Gastrocnemius medialis (tissue), 4 donors: Measurements from ENCODE around the gene TMEM163. TPM values are rescaled to one million over a fixed set of nuclear protein-coding genes. Genes with fewer than 3 reads are reported as not detected.

ENCODE experiments used
- ATAC-seq, 2 donors: fragments of 150-250 bp; one replicate each; pipeline ENCODE4 v1.9.1; 2016
- DNase-seq, 2 donors: peaks; one replicate each; pipeline ENCODE4 v3.0.0-alpha.2; 2019
- H3K27ac ChIP-seq, 4 donors: fragments of 200-600 bp; sonication (generic); 1 replicate in 1 of 4; 2 replicates in 3 of 4; pipeline ENCODE4 v1.5.1; 2016 to 2018; ENCODE audit warnings: mild to moderate bottlenecking in 2 of 4, moderate library complexity in 1 of 4
- H3K27me3 ChIP-seq, 3 donors: fragments of 200-600 bp; sonication (generic) in 2 of 3; 1 replicate in 1 of 3; 2 replicates in 2 of 3; pipeline versions ENCODE4 v1.5.1 to v1.6.0; 2016 to 2019; ENCODE audit warnings: mild to moderate bottlenecking in 1 of 3, moderate library complexity in 1 of 3
- H3K36me3 ChIP-seq, 2 donors: fragments of 200-600 bp; sonication (generic) in 1 of 2; one replicate each; pipeline ENCODE4 v1.5.1; 2017 to 2018
- H3K4me1 ChIP-seq, 2 donors: fragments of 200-600 bp; sonication (generic) in 1 of 2; one replicate each; pipeline ENCODE4 v1.5.1; 2016 to 2017; ENCODE audit warnings: mild to moderate bottlenecking in 2 of 2
- H3K4me3 ChIP-seq, 4 donors: fragments of 200-600 bp; sonication (generic) in 3 of 4; 1 replicate in 1 of 4; 2 replicates in 3 of 4; pipeline ENCODE4 v1.5.1; 2016 to 2019; ENCODE audit warnings: mild to moderate bottlenecking in 2 of 4
- H3K9me3 ChIP-seq, 3 donors: fragments of 200-600 bp; sonication (generic) in 2 of 3; 1 replicate in 1 of 3; 2 replicates in 2 of 3; pipeline ENCODE4 v1.5.1; 2016 to 2019
- POLR2A ChIP-seq, 2 donors: fragments of 450-650 bp; IDR thresholded peaks; one replicate each; pipeline ENCODE4 v1.6.1; 2017; ENCODE audit warnings: antibody characterized with exemption in 2 of 2, mild to moderate bottlenecking in 2 of 2, moderate library complexity in 2 of 2
- in situ Hi-C, 4 donors: fragments of 200-750 bp; cut with MboI; loops; one replicate each; pipeline versions ENCODE4 v1.15.0 to v1.8.0; 2017; ENCODE audit warnings: low sequenced_read_pairs in 4 of 4
- intact Hi-C: fragments of 100-400 bp; cut with DNase I; formaldehyde crosslinking; loops from one replicate; pipeline ENCODE4 v1.15.1; 2023; ENCODE audit warnings: low total_unique reads
- total RNA-seq, 4 donors: library from RNA; depleted of rRNA; stranded (reverse); fragments of >200 nt; gene quantifications; one replicate each; pipeline versions ENCODE4 v1.1.0 to v1.2.3, GENCODE V29; 2016
- TF ChIP-seq, protein P1 (sequence below), 5 experiments: fragments of 450-650 bp in 3 of 5; fragments of 200-600 bp in 2 of 5; sonication (generic) in 2 of 5; IDR thresholded peaks in 4 of 5; conservative IDR thresholded peaks in 1 of 5; 1 replicate in 4 of 5; 2 replicates in 1 of 5; pipeline ENCODE4 v1.5.1; 2016 to 2019; ENCODE audit warnings: antibody characterized with exemption in 5 of 5, mild to moderate bottlenecking in 3 of 5, moderate library complexity in 3 of 5

Gene TMEM163
- total RNA-seq, 4 donors from 2014 or later: not detected

DNA sequence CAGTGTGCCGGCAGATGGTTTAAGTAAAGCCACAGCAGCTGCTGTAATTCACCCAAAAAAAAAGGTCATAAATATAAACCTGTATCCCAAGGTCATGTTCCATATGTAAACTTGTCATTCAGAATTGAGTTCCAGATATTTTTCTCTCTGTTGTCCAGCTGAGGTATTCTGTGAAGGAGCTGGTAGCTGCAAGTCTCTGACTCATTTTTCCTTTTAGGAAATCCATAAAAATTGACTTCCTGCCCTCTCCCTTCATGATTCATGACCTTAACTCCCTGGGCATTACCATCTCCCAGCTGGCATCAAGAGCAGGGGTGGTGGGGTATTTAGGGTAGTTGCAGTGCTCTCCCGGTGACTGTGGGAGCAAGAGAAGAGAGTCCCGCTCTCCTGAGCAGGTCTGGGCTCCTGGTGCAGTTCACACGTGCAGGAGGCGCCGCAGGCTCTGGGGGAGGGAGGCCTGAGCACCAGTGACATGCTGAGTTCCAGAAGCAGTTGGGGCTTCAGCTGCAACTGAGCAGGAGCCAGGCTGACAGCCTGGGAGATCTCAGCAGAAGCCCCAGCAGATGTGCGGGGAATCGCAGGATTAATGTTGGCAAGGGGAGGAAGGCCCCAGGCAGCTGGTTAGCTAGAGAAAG is 272.3 kb downstream of the TMEM163 start:
- ATAC-seq: no peak
- TF ChIP-seq, protein P1, sequence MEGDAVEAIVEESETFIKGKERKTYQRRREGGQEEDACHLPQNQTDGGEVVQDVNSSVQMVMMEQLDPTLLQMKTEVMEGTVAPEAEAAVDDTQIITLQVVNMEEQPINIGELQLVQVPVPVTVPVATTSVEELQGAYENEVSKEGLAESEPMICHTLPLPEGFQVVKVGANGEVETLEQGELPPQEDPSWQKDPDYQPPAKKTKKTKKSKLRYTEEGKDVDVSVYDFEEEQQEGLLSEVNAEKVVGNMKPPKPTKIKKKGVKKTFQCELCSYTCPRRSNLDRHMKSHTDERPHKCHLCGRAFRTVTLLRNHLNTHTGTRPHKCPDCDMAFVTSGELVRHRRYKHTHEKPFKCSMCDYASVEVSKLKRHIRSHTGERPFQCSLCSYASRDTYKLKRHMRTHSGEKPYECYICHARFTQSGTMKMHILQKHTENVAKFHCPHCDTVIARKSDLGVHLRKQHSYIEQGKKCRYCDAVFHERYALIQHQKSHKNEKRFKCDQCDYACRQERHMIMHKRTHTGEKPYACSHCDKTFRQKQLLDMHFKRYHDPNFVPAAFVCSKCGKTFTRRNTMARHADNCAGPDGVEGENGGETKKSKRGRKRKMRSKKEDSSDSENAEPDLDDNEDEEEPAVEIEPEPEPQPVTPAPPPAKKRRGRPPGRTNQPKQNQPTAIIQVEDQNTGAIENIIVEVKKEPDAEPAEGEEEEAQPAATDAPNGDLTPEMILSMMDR (IDR thresholded peaks at IDR 0.05 in 4 of 5, conservative IDR thresholded peaks at IDR 0.05 in 1 of 5): no peak
- no peak for TF ChIP-seq POLR2A (IDR thresholded peaks at IDR 0.05)
- no peaks in the 10 kb centered on the region for H3K9me3 ChIP-seq
- H3K4me1 ChIP-seq: no peaks in the 10 kb centered on the region
- intact Hi-C loops (no loop called here), in situ Hi-C loops (no loop called here)
- no peak overlapping the region for H3K4me3 ChIP-seq
- no peaks in the 10 kb centered on the region for H3K27me3 ChIP-seq
- no peaks in the 10 kb centered on the region for H3K36me3 ChIP-seq
- DNase-seq: no peak
- no peak overlapping the region for H3K27ac ChIP-seq

DNA sequence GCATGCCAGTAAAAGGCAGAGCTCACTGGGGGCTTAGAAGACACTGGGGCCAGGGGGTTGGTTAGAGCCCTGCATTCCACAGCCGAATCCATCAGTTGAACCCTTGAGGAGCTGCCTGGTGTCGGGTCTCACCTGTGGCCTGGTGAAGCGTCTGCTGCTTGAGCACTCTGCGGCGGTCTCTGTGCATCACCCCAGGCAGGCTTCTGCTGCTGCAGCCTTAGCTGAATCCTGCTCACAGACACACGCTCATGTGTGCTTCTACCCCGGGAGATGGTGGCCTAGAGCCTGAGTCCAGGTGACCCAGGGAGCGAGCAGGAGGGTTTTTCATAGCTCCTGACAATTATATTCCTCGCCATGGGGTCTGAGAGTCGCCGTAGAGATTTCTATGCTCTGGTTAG is 272.8 kb downstream of the TMEM163 start:
- Histone ChIP-seq H3K27ac (no peak overlapping the region), H3K4me3 (no peak overlapping the region), H3K36me3 (no peaks in the 10 kb centered on the region), H3K4me1 (no peaks in the 10 kb centered on the region), H3K27me3 (no peaks in the 10 kb centered on the region), H3K9me3 (no peaks in the 10 kb centered on the region)
- intact Hi-C loops: no loop called here
- ATAC-seq (no peak), DNase-seq (no peak)
- TF ChIP-seq POLR2A (IDR thresholded peaks at IDR 0.05): no peak
- TF ChIP-seq, protein P1 (IDR thresholded peaks at IDR 0.05 in 4 of 5, conservative IDR thresholded peaks at IDR 0.05 in 1 of 5): no peak
- in situ Hi-C loops: no loop called here

DNA sequence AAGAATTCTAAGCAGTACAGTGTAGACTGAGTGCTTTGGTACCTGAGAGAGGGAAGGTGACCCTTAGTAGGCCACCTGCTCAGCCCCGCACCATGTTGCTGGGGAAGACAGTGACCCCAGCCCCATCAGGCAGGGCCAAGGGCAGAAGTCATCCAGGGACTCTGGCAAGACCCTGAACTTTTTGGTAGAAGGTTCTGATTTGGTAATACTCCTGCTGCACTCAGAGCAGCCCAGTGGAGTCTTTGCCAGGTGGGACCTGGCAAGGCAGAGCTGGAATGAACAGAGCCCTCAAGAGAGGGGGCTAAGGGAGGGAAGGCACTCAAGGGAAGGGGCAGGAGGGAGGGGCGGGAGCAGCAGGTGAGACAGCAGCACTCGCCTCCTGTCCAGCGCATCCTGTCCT is 273.7 kb downstream of the TMEM163 start:
- Histone ChIP-seq H3K27me3 (no peaks in the 10 kb centered on the region), H3K27ac (no peak overlapping the region), H3K9me3 (no peaks in the 10 kb centered on the region), H3K4me1 (no peaks in the 10 kb centered on the region), H3K4me3 (no peak overlapping the region), H3K36me3 (no peaks in the 10 kb centered on the region)
- intact Hi-C loops: no loop called here
- TF ChIP-seq, protein P1 (IDR thresholded peaks at IDR 0.05 in 4 of 5, conservative IDR thresholded peaks at IDR 0.05 in 1 of 5): no peak
- TF ChIP-seq POLR2A (IDR thresholded peaks at IDR 0.05): no peak
- ATAC-seq: no peak
- no peak for DNase-seq
- in situ Hi-C loops: no loop called here

DNA sequence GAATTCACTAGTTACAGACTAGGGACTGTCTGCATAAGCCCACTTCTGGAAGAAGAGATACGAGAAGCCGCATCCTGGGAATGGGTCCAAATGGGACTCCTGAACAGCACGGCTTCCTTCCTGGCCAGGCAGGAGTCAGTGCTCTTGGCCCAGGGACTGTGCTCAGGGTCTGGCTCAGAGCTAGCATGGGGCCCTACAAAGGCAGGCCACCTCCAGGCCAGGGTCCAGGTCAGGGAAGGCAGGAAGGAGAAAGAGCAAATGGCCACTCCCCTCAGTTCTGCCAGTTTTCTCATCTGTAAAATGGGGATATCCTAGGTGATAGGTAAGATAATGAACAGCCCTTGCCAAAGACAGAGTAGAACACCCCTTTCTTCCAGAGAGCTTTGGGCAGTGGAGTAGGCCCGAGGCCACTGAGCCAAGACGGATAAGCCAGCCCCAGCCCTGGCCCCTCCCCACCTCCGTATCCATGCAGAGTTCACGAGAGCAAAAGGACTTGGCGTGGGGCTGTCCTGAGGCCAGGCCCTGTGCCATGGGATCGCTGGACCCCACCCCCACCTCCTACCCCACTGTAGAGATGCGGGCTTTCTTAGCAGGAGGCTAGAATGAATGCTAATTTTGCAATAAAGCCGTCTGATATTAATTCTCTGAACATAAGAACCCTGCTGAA is 274.9 kb downstream of the TMEM163 start:
- in situ Hi-C loops (no loop called here), intact Hi-C loops (no loop called here)
- ATAC-seq (no peak), DNase-seq (no peak)
- Histone ChIP-seq H3K9me3 (no peaks in the 10 kb centered on the region), H3K36me3 (no peaks in the 10 kb centered on the region), H3K4me3 (no peak overlapping the region), H3K27ac (no peak overlapping the region), H3K4me1 (no peaks in the 10 kb centered on the region), H3K27me3 (no peaks in the 10 kb centered on the region)
- TF ChIP-seq, protein P1 (IDR thresholded peaks at IDR 0.05 in 4 of 5, conservative IDR thresholded peaks at IDR 0.05 in 1 of 5): no peak
- TF ChIP-seq POLR2A (IDR thresholded peaks at IDR 0.05): no peak
